Colonic mucosa (tissue), 4 donors: ENCODE data around the gene ZBTB24. TPM values are rescaled to one million over a fixed set of nuclear protein-coding genes. Genes with fewer than 3 reads are reported as not detected.
"Not testable (repeated sequence)": the region's sequence is repeated elsewhere in the genome, so short reads cannot be mapped to it uniquely, and the experiment has no call there.

Experiments used
- DNase-seq: peaks from one replicate; pipeline ENCODE4 v3.0.0-alpha.2; 2020
- H3K27ac ChIP-seq: fragments of 200-600 bp; one replicate; pipeline ENCODE4 v1.8.0; 2021
- H3K27me3 ChIP-seq: fragments of 200-600 bp; one replicate; pipeline ENCODE4 v1.8.0; 2021
- H3K36me3 ChIP-seq: fragments of 200-600 bp; one replicate; pipeline ENCODE4 v1.8.0; 2021
- H3K4me1 ChIP-seq: fragments of 200-600 bp; one replicate; pipeline ENCODE4 v1.8.0; 2021; ENCODE audit warnings: mild to moderate bottlenecking
- H3K4me3 ChIP-seq: fragments of 200-600 bp; one replicate; pipeline ENCODE4 v1.8.0; 2021
- H3K9ac ChIP-seq, 2 donors: one replicate each; pipeline ENCODE4 v1.7.0; 2013; ENCODE audit warnings: control low read depth in 2 of 2, low read depth in 2 of 2, low read length in 2 of 2
- H3K9me3 ChIP-seq: fragments of 200-600 bp; one replicate; pipeline ENCODE4 v1.8.0; 2021
- CTCF ChIP-seq: fragments of 200-600 bp; IDR thresholded peaks from one replicate; pipeline ENCODE4 v1.8.0; 2022; ENCODE audit warnings: antibody characterized with exemption, mild to moderate bottlenecking
- intact Hi-C: fragments of 100-400 bp; cut with DNase I; formaldehyde crosslinking; loops from one replicate; pipeline ENCODE4 v1.14.1; 2022
- total RNA-seq, 2 donors: library from RNA; stranded (reverse); fragmentation: NEBNext Ultra II Directional in 1 of 2; extraction: Animal tissue kit (Norgen Biotek cat#: 25700) in 1 of 2; gene quantifications; one replicate each; pipeline ENCODE4 v1.2.1, GENCODE V29; 2021
- donor health status: healthy.
- donor health status: DM: no; HTN: no; CAD: no.
- donor health status: DM: no; HTN: no; CAD: no.

Gene ZBTB24
- total RNA-seq, 2 donors from 2014 or later: 5.4 to 7.6 TPM

- Histone ChIP-seq H3K27ac (no peak overlapping the region), H3K9ac (no peak overlapping the region), H3K4me3 (no peak overlapping the region), H3K4me1 (no peaks in the 10 kb centered on the region), H3K9me3 (no peaks in the 10 kb centered on the region), H3K36me3 (no peaks in the 10 kb centered on the region), H3K27me3 (no peaks in the 10 kb centered on the region)
- TF ChIP-seq CTCF: no peak
- no peak for DNase-seq
- intact Hi-C loops: loop anchor here (10.0 kb wide), 1 partner anchor 161 kb away; no protein-coding TSS in a partner anchor
These were observed 40.5 kb upstream of the ZBTB24 start for GRCh38 chr6:109523478-109523877.

GRCh38 chr6:109521080-109521479 is 38.1 kb upstream of the ZBTB24 start:
- H3K4me1 ChIP-seq: no peaks in the 10 kb centered on the region
- intact Hi-C loops: loop anchor here (10.0 kb wide), 1 partner anchor 164 kb away; no protein-coding TSS in a partner anchor
- H3K27ac ChIP-seq: no peak overlapping the region
- H3K4me3 ChIP-seq: no peak overlapping the region
- no peak overlapping the region for H3K9ac ChIP-seq
- H3K9me3 ChIP-seq: no peaks in the 10 kb centered on the region
- DNase-seq: no peak
- H3K27me3 ChIP-seq: no peaks in the 10 kb centered on the region
- H3K36me3 ChIP-seq: no peaks in the 10 kb centered on the region
- TF ChIP-seq CTCF: no peak

- intact Hi-C loops: loop anchor here (10.0 kb wide), 1 partner anchor 165 kb away; no protein-coding TSS in a partner anchor
- H3K27ac ChIP-seq, H3K36me3 ChIP-seq, H3K4me3 ChIP-seq, H3K9me3 ChIP-seq, H3K27me3 ChIP-seq, DNase-seq, H3K9ac ChIP-seq, H3K4me1 ChIP-seq: not testable (repeated sequence)
These were observed 36.6 kb upstream of the ZBTB24 start for GRCh38 chr6:109519647-109520046.

GRCh38 chr6:109516929-109517328 is 33.9 kb upstream of the ZBTB24 start:
- intact Hi-C loops: no loop called here
- Histone ChIP-seq H3K4me3 (no peak overlapping the region), H3K9me3 (no peaks in the 10 kb centered on the region), H3K27me3 (no peaks in the 10 kb centered on the region), H3K36me3 (no peaks in the 10 kb centered on the region), H3K4me1 (no peaks in the 10 kb centered on the region), H3K9ac (no peak overlapping the region), H3K27ac (no peak overlapping the region)
- no peak for DNase-seq
- TF ChIP-seq CTCF: no peak

GRCh38 chr6:109515781-109516409 is 32.9 kb upstream of the ZBTB24 start:
- Histone ChIP-seq H3K27ac (no peak overlapping the region), H3K9me3 (no peaks in the 10 kb centered on the region), H3K27me3 (no peaks in the 10 kb centered on the region), H3K9ac (no peak overlapping the region), H3K36me3 (no peaks in the 10 kb centered on the region), H3K4me1 (no peaks in the 10 kb centered on the region), H3K4me3 (no peak overlapping the region)
- no peak for DNase-seq
- no peak for TF ChIP-seq CTCF
- intact Hi-C loops: no loop called here

GRCh38 chr6:109514946-109515345 is 31.9 kb upstream of the ZBTB24 start:
- no peak for TF ChIP-seq CTCF
- Histone ChIP-seq H3K36me3 (no peaks in the 10 kb centered on the region), H3K27me3 (no peaks in the 10 kb centered on the region), H3K9ac (no peak overlapping the region), H3K4me1 (no peaks in the 10 kb centered on the region), H3K4me3 (no peak overlapping the region), H3K9me3 (no peaks in the 10 kb centered on the region), H3K27ac (no peak overlapping the region)
- intact Hi-C loops: no loop called here
- DNase-seq: no peak
